ENCODE data around the gene PTPN20. TPM values are rescaled to one million over a fixed set of nuclear protein-coding genes. Genes with fewer than 3 reads are reported as not detected.

Gene PTPN20
- total and polyA plus RNA-seq, 7 donors, result 1.3 to 5.9 (median 4.0) TPM

GRCh38 chr10:47010036-47010435, 98.8 kb downstream of the PTPN20 start:
- no peak for ATAC-seq
- no peak for DNase-seq

GRCh38 chr10:47012214-47012613, 101.0 kb downstream of the PTPN20 start:
- Histone ChIP-seq H3K27ac (no peak overlapping the region), H3K36me3 (ENCODE audit: insufficient read depth in 1 of 2, low read depth in 1 of 2) (no peaks in the 10 kb centered on the region)

More at GRCh38 chr10:47010036-47010435, 98.8 kb downstream of the PTPN20 start:
- intact Hi-C loops (cut with DNase I), result no loop called here
- TF ChIP-seq, protein P1, sequence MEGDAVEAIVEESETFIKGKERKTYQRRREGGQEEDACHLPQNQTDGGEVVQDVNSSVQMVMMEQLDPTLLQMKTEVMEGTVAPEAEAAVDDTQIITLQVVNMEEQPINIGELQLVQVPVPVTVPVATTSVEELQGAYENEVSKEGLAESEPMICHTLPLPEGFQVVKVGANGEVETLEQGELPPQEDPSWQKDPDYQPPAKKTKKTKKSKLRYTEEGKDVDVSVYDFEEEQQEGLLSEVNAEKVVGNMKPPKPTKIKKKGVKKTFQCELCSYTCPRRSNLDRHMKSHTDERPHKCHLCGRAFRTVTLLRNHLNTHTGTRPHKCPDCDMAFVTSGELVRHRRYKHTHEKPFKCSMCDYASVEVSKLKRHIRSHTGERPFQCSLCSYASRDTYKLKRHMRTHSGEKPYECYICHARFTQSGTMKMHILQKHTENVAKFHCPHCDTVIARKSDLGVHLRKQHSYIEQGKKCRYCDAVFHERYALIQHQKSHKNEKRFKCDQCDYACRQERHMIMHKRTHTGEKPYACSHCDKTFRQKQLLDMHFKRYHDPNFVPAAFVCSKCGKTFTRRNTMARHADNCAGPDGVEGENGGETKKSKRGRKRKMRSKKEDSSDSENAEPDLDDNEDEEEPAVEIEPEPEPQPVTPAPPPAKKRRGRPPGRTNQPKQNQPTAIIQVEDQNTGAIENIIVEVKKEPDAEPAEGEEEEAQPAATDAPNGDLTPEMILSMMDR (IDR thresholded peaks at IDR 0.05), result no peak
- Histone ChIP-seq H3K36me3 (ENCODE audit: insufficient read depth in 1 of 2, low read depth in 1 of 2) (no peaks in the 10 kb centered on the region), H3K4me1 (no peaks in the 10 kb centered on the region), H3K27me3 (ENCODE audit: insufficient read depth in 3 of 3, low read length in 2 of 3) (peaks cover 0 to 2% (median 0%) of the 10 kb centered on the region in 3 donors), H3K9me3 (no peaks in the 10 kb centered on the region), H3K27ac (no peak overlapping the region), H3K4me3 (no peak overlapping the region)
- 87 to 93% (median 92%) methylated on average over 3 of the region's 3 CpGs for WGBS, 3 donors

GRCh38 chr10:47013507-47014154, 102.4 kb downstream of the PTPN20 start:
- H3K27ac ChIP-seq, result no peak overlapping the region
- DNase-seq, result peak; percentile 48 to 75
- no peaks in the 10 kb centered on the region for H3K4me1 ChIP-seq
- TF ChIP-seq, protein P1 (IDR thresholded peaks at IDR 0.05), result no peak
- peaks cover 0 to 2% (median 0%) of the 10 kb centered on the region in 3 donors for H3K27me3 ChIP-seq (ENCODE audit: insufficient read depth in 3 of 3, low read length in 2 of 3)
- no peak overlapping the region for H3K4me3 ChIP-seq
- no peaks in the 10 kb centered on the region for H3K9me3 ChIP-seq
- ATAC-seq, result peak in 3 of 4 donors; percentile 51 to 65 (median 62)
- intact Hi-C loops (cut with DNase I), result no loop called here
- H3K36me3 ChIP-seq (ENCODE audit: insufficient read depth in 1 of 2, low read depth in 1 of 2), result no peaks in the 10 kb centered on the region
- WGBS, 3 donors, result 33 to 41% (median 39%) methylated on average over 14 of the region's 14 CpGs

More at GRCh38 chr10:47012214-47012613, 101.0 kb downstream of the PTPN20 start:
- Histone ChIP-seq H3K9me3 (no peaks in the 10 kb centered on the region), H3K27me3 (ENCODE audit: insufficient read depth in 3 of 3, low read length in 2 of 3) (peaks cover 0 to 2% (median 0%) of the 10 kb centered on the region in 3 donors), H3K4me1 (no peaks in the 10 kb centered on the region), H3K4me3 (no peak overlapping the region)
- TF ChIP-seq, protein P1 (IDR thresholded peaks at IDR 0.05), result no peak
- ATAC-seq (no peak), DNase-seq (no peak)
- intact Hi-C loops (cut with DNase I), result no loop called here

DNA sequence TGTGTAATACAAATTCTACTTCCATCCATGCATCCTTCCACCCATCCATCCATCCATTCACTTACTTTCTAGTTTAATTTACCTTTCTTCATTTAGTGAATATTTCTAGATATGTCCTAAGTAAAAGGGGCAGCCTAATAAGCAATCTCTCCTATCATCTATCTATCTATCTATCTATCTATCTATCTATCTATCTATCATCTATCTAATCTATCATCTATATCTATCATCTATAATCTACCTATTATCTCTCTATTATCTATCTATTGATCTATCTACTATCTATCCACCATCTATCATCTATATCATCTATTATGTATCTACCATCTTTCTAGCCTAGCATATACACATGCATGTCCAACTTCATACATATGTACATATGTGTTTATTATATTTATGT, 104.2 kb downstream of the PTPN20 start:
- no peak for DNase-seq
- intact Hi-C loops (cut with DNase I), result no loop called here
- no peaks in the 10 kb centered on the region for H3K9me3 ChIP-seq

More for the DNA sequence above, 104.2 kb downstream of the PTPN20 start:
- H3K27ac ChIP-seq, result no peak overlapping the region
- H3K27me3 ChIP-seq (ENCODE audit: insufficient read depth in 3 of 3, low read length in 2 of 3), result peaks cover 0 to 2% (median 0%) of the 10 kb centered on the region in 3 donors
- no peak for ATAC-seq
- no peaks in the 10 kb centered on the region for H3K36me3 ChIP-seq (ENCODE audit: insufficient read depth in 1 of 2, low read depth in 1 of 2)
- H3K4me3 ChIP-seq, result no peak overlapping the region
- H3K4me1 ChIP-seq, result no peaks in the 10 kb centered on the region
- TF ChIP-seq, protein P1 (IDR thresholded peaks at IDR 0.05), result no peak

All from psoas muscle (tissue), 8 donors.